GM12873 (cell line): ENCODE measurements around the gene HCFC2.

Experiments used
- CTCF ChIP-seq: IDR thresholded peaks from 2 replicates; pipeline ENCODE4 v1.5.1; 2012; ENCODE audit warnings: low read depth, mild to moderate bottlenecking, moderate library complexity, low read length, control low read depth; ENCODE audit not compliant: insufficient read depth; ENCODE audit errors: missing control alignments

Gene HCFC2

GRCh38 chr12:104044158-104044557 lies 20.2 kb upstream of the HCFC2 start:
- no peak for TF ChIP-seq CTCF

- TF ChIP-seq CTCF, result no peak
These were observed 18.0 kb upstream of the HCFC2 start for GRCh38 chr12:104046306-104046705.

DNA sequence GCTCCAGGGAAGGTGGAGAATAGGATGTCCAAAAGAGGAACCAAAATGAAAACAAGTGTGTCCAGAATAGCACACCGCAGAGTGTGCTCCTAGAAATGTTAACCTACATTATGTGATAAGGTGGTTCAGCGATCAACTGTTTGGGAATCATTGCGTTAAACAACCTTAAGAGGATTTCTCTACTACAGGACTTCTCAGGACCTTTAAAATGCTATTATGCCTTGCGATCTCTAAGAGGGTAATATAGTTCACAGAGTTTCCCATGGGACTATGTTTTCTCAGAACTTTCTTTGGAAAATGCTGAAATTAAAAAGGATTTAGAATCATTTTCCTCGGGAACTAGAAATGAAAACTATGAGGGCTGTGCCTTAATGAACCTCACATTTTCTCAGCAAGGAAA lies 16.2 kb upstream of the HCFC2 start:
- no peak for TF ChIP-seq CTCF

GRCh38 chr12:104048811-104049210 lies 15.5 kb upstream of the HCFC2 start:
- TF ChIP-seq CTCF, result no peak

DNA sequence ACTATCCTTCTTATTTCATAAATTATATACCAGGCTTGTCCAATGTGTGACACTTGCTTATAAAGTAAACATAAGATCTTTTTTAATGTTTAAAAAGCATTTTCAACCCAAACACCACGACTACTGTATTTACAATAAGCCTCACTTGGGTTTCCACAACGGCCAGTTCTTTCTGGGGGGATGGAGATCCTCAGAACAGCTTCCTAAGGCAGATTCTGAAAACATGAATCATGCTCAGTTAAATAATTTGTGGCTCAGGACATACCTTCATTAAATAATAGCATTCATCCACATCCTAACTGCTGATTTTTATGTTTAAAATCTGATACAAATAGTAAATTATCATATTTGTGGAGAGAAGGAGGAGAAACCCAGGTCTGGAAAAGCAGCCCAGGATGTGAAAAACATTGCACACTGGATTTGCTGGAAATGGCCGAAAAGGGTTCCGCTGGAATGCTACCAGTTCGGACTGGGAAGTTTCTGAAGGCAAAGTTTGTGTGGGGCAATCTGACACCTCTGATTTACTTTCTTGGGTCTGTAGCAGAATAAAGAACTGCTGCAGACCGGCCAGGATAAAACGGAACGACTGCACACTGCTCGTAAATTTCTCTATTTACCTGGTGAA lies 14.9 kb upstream of the HCFC2 start:
- no peak for TF ChIP-seq CTCF

DNA sequence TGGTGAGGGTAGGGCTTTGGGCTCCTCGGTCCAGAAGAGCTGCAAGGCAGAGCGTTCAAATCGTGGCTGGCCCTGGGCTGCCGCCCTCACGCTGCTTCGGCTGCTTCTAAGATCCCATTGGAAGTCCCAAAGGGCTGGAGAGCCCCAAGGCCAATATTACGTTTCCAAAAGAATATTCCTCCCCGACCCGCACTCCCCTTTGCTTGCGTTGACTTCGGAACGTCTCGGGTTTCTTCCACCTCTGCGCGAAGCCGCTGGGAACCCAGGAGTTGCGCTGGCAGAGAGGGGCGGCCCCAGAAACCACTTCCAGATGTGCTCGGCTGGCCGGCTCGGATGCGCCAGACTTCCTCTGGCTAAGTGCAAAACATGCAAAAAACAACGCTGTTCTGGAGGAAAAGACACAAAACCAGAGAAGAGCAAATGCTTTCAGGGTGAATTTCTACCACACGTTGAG lies 14.4 kb upstream of the HCFC2 start, which contains the start of gene GLT8D2:
GLT8D2 (minus strand) TSS at position 285 of the 454 bp plus-strand sequence. CDS start 30,539 bp downstream, outside the sequence.
- no peak for TF ChIP-seq CTCF

GRCh38 chr12:104050436-104050835 lies 13.9 kb upstream of the HCFC2 start:
- no peak for TF ChIP-seq CTCF
